ENCODE data around the gene RAD23A.
"Not testable (repeated sequence)": the region's sequence is repeated elsewhere in the genome, so short reads cannot be mapped to it uniquely, and the experiment has no call there.

The RAD23A gene

GRCh38 chr19:12955996-12956395 is 10.3 kb downstream of the RAD23A start:
- DNase-seq, result no peak

- DNase-seq, result peak; percentile 88
Observed at GRCh38 chr19:12956446-12957388, 11.1 kb downstream of the RAD23A start, which contains the start of gene GADD45GIP1. GADD45GIP1 (minus strand) TSS chr19:12957223; CDS start chr19:12957212, 11 bp downstream.

- not testable (repeated sequence) for DNase-seq
Observed at GRCh38 chr19:12957389-12957952, 11.8 kb downstream of the RAD23A start.

- DNase-seq, result no peak
Observed at GRCh38 chr19:12959481-12959880, 13.8 kb downstream of the RAD23A start.

- peak; percentile 86 for DNase-seq
Observed at GRCh38 chr19:12965017-12965811, 19.6 kb downstream of the RAD23A start.

- DNase-seq, result no peak
Observed at GRCh38 chr19:12965812-12966135, 20.1 kb downstream of the RAD23A start.

GRCh38 chr19:12967907-12968306 is 22.2 kb downstream of the RAD23A start:
- no peak for DNase-seq

- no peak for DNase-seq
Observed at GRCh38 chr19:12969292-12969988, 23.8 kb downstream of the RAD23A start, which contains the start of gene DAND5. DAND5 (plus strand) TSS chr19:12969576; CDS start chr19:12969661, 85 bp downstream.

- no peak for DNase-seq
Observed at GRCh38 chr19:12970070-12970820, 24.6 kb downstream of the RAD23A start.

- no peak for DNase-seq
Observed at GRCh38 chr19:12973236-12973635, 27.6 kb downstream of the RAD23A start.

- no peak for DNase-seq
Observed at GRCh38 chr19:12974301-12975220, 28.9 kb downstream of the RAD23A start.

- DNase-seq, result no peak
Observed at GRCh38 chr19:12975221-12975741, 29.6 kb downstream of the RAD23A start.

GRCh38 chr19:12976109-12976508 is 30.4 kb downstream of the RAD23A start:
- DNase-seq, result not testable (repeated sequence)

- DNase-seq, result no peak
Observed at GRCh38 chr19:12979974-12980373, 34.3 kb downstream of the RAD23A start.

GRCh38 chr19:12982648-12983047 is 37.0 kb downstream of the RAD23A start:
- DNase-seq, result no peak

- no peak for DNase-seq
Observed at GRCh38 chr19:12983091-12983490, 37.4 kb downstream of the RAD23A start.

GRCh38 chr19:12983542-12984142 is 38.0 kb downstream of the RAD23A start:
- DNase-seq, result peak; percentile 83

- DNase-seq, result no peak
Observed at GRCh38 chr19:12984143-12984627, 38.5 kb downstream of the RAD23A start.

GRCh38 chr19:12984683-12985048 is 39.0 kb downstream of the RAD23A start:
- no peak for DNase-seq

All from activated naive CD4-positive, alpha-beta T cell treated with Interleukin-2 at 50 U/mL for 16 hours (primary cell).